Cardiac fibroblast (primary cell): ENCODE measurements around the gene UNC80.

Experiments
- DNase-seq, 2 donors: peaks; one replicate each; pipeline versions ENCODE4 v3.0.0 to v3.0.0-alpha.2; 2010; ENCODE audit warnings: low read depth in 2 of 2
- H3K4me3 ChIP-seq, 2 donors: replicated peaks in 1 of 2; 1 replicate in 1 of 2; 2 replicates in 1 of 2; pipeline ENCODE4 v1.5.1; 2011; ENCODE audit warnings: low read depth in 2 of 2, low read length in 2 of 2, mild to moderate bottlenecking in 2 of 2, moderate library complexity in 1 of 2
- CTCF ChIP-seq: IDR thresholded peaks from one replicate; pipeline ENCODE4 v1.5.1; 2011; ENCODE audit warnings: low read depth, mild to moderate bottlenecking, low read length, inconsistent platforms

The UNC80 gene

GRCh38 chr2:209805351-209805750 lies 33.7 kb downstream of the UNC80 start:
- no peak overlapping the region for H3K4me3 ChIP-seq
- no peak for TF ChIP-seq CTCF
- no peak for DNase-seq

GRCh38 chr2:209806318-209806717 lies 34.7 kb downstream of the UNC80 start:
- TF ChIP-seq CTCF, result no peak
- H3K4me3 ChIP-seq, result no peak overlapping the region
- DNase-seq, result no peak

DNA sequence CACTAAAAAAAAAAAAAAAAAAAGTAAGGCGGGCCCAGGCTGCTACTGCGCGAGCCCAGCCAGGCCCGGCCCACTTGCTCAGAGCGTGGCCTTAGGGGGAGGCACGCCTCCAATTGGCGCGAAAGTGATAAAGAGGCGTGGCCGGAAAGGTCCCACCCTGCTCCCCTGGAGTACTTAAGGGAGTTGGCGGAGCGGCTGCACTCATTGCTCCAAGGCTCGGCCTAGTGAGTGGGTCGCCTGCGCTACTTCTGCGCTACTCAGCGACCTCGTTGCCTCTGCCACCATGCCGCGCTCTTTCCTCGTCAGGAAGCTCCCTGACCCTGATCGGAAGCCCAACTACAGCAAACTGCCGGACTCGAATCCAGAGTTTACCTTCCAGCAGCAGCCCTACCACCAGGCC lies 36.9 kb downstream of the UNC80 start:
- TF ChIP-seq CTCF, result no peak
- no peak overlapping the region for H3K4me3 ChIP-seq
- DNase-seq, result no peak

DNA sequence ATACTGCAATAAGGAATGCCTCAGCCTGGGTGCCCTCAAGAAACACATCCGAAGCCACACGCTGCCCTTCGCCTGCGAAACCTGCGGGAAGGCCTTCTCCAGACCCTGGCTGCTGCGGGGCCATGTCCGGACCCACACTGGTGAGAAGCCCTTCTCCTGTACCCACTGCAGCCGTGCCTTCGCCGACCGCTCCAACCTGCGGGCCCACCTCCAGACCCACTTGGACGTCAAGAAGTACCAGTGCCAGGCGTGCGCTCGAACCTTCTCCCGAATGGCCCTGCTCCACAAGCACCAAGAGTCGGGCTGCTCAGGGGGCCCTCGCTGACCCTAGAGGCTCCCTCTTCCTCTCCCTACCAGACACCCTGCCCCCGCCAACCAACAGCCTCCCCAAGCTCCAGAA lies 37.6 kb downstream of the UNC80 start:
- DNase-seq, result no peak
- H3K4me3 ChIP-seq, result no peak overlapping the region
- no peak for TF ChIP-seq CTCF

DNA sequence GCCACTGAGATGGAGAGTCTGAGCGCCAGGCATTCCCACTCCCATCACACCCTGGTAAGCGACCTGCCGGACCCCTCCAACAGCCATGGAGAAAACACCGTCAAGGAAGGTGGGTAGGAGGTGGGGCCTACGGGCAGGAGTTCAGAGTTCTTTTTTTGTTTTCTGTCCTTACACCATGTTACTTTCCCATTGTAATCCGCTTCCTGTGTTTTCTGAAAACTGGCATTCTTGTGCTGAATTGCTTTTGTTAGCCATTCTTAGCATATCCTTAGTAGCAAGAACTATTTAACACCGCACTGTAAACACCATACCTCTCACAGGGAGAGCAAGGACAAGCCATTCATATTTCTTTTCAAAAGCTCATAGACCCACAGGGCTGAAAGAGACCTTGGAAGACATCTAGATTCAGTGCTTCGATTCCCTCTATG lies 46.2 kb downstream of the UNC80 start:
- no peak for DNase-seq
- H3K4me3 ChIP-seq, result no peak overlapping the region
- no peak for TF ChIP-seq CTCF

GRCh38 chr2:209818939-209819338 lies 47.3 kb downstream of the UNC80 start:
- no peak for DNase-seq
- TF ChIP-seq CTCF, result no peak
- no peak overlapping the region for H3K4me3 ChIP-seq

GRCh38 chr2:209821806-209822205 lies 50.2 kb downstream of the UNC80 start:
- DNase-seq, result no peak
- no peak overlapping the region for H3K4me3 ChIP-seq
- TF ChIP-seq CTCF, result no peak
